HPDE6-E6E7 (cell line): ENCODE measurements around the gene TANC1.

Experiments
- DNase-seq: peaks from one replicate; pipeline ENCODE4 v3.0.0; 2011; ENCODE audit warnings: missing footprints; ENCODE audit errors: extremely low spot score

Gene TANC1

DNA sequence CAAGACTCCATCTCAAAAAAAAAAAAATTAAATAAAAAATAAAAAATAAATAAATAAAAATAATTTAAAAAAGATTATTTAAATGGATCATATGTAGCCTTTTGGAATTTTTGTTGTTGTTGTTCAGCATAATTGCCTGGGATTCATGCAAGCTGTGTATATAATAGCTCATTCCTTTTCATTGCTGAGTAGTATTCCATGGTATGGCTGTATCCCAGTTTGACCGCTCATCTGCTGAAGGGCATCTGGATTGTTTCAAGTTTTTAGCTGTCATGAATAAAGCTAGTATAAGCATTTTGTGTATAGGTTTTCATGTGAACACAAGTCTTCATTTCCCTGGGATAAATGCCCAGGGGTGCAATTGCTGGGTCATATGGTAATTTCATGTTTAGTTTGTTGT, 6.4 kb upstream of the TANC1 start:
- no peak for DNase-seq

- no peak for DNase-seq
Observed at GRCh38 chr2:158963071-158963470, 5.4 kb upstream of the TANC1 start.

GRCh38 chr2:158965107-158965506, 3.3 kb upstream of the TANC1 start:
- no peak for DNase-seq

DNA sequence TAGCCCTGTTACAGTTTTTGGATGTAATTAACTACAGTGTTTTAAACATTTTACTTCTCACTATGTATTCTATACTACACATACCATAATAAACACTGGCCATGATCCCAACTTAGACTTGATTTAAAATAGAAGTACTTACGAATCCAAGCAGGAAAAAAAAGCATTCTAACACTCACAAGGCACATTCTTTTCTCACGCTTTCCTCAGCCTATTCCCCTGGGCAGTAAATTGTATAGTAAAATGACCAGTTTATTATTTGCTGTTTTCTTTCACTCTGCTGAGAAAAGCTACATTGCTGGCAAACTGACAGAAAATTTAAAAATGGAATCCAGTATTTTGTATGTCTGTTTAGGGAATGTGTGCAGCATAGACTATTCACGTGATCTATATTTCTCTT, 2.8 kb upstream of the TANC1 start:
- DNase-seq = no peak

DNA sequence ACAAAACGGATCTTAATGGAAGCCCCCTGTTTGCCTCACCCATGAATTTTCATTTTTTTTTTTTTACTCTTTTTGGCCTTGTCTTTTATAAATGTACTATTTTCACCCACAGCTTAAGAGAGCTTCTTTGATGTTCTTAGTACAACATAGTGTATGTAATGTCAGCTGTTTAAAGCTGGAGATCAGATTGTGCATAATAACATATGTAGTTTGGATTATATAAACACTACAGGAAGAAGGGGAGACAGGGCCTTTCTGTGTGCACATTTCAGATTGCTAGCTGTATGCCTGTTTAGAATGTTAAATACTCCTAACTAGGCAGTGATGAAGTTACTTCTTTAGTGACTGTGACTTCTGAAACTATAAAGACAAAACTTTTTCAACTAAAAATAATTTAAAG, 2.1 kb upstream of the TANC1 start:
- DNase-seq = no peak

DNA sequence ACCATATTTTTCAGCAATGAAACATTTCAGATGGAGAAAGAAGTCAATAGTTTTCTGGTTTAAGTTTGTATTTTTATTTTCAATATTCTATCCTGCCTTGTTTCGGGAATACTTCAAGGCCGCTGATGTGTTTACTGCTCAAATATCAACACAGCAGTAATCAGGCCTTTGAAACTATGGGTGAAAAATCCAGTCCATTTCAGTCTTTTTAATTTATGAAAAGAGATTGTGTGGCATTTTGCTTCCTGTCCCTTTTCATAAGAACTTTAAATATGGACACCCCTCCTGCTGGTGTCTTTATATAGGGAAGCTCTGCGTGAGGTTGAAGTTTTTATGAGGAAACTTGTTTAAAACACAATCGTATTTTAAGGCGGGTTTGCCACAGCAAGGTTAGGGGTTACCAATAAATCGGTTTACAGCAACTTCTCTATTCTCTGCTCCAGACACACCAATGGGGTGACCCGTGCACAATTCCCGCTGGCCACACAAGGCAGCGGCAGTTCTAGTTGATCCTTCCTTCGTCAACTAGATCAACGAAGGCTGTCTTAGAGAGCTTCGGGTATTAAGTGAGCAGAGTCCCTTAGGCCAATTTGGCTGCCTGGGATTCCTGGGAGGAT, 1.2 kb upstream of the TANC1 start:
- no peak for DNase-seq

GRCh38 chr2:158967731-158968395, 577 bp upstream of the TANC1 start:
- no peak for DNase-seq

DNA sequence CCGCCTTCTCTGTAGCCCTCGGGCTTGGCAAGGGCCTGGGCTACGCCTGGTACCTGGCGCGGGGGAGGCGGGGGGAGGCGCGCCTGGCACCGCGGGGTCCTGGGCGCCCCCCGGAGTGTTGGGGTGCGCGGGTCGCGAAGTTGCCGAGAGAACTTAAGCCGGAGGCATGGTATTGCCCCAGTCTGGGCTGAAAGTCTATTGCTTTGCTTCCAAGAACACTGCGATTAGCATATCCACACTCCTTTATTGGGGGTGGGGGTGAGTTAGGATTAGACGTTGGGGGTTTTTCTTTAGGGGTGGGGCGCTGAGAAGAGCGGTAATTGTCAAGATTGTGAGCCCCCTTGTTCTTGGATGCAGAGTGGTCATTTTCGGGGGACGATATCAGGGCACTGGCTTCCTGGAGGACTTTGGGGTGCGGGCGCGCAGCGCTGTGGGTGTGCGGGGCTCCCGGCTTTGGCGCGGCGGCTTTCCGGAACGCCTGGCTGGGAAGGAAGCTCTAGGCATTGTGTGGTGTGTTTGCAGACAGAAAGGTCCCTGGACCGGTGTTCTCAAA, 798 bp downstream of the TANC1 start:
- DNase-seq = no peak

GRCh38 chr2:158969715-158970240, 1.3 kb downstream of the TANC1 start:
- DNase-seq = no peak

GRCh38 chr2:158970241-158970751, 1.9 kb downstream of the TANC1 start:
- no peak for DNase-seq

- peak; percentile 75 for DNase-seq
Observed at GRCh38 chr2:158973116-158973956, 4.9 kb downstream of the TANC1 start.

DNA sequence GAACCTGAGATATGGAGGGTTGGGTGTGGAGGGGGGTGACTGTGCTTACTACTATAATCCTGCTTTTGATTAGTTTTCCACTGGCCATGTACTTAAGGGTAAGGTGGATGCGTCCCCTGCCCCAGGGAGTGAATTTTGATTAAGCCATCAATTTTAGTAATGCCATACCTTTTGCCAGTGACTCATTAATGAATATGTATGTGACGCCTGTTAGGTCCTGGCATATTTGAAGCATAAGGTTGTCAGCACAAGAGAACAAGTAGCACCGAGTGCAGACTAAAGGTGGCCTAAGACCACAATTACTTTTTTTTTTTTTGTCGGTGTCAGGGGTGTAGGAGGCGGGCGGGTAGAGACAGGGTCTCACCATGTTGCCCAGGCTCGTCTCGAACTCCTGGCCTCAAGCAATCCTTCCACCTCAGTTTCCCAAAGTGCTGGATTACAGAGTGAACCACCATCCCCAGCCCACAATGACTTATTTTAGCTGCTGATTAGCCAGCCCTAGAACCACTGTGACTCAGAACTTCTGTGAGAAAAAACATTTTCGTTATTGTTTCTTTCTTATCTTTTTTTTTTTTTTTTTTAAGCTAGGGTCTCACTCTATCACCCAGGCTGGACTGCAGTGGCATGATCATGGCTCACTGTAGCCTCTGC, 7.0 kb downstream of the TANC1 start:
- no peak for DNase-seq

DNA sequence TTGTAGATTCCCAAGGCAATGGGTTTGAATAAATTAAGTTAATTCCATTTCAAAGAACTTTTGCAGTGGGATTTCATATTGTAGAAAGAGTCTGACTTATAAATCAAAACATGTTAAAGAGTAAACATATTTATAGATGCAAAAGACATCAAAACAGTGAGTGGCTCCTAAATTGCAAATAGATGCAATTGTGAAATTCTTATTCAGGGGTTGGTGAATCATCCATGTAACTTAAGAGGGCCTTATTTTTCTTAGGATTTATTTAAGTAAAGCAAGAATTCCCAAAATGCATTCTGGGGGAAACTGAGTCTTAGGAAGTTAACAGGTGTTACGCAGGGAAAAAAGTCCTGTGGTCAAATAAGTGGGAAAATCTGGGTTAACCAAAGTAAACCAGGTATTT, 11.3 kb downstream of the TANC1 start:
- no peak for DNase-seq

DNA sequence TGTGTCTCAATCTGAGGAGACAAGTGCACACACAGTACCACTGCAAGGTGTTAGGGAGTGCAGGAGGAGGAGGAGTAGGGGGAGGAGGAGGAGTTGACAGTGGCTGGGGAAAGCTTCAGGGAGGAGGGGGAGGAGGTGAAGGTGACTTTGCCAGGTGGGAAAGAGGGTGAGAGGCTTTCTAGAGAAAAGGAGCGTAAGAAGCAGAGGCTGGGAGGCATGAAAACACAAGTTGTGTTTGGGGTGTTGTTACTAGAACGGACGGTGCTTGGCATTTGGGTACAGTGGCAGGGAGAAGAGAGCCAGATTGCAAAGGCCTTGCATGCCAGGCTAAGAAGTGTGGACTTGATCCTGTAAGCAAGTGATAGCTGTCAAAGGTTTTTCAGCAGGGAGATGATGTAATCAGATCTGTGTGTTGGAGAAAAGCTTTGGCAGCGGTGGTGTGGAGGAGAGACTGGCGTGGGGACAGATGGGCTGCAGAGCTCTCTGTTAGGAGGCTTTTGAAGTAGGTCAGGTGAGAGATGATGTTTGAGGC, 16.2 kb downstream of the TANC1 start:
- no peak for DNase-seq

DNA sequence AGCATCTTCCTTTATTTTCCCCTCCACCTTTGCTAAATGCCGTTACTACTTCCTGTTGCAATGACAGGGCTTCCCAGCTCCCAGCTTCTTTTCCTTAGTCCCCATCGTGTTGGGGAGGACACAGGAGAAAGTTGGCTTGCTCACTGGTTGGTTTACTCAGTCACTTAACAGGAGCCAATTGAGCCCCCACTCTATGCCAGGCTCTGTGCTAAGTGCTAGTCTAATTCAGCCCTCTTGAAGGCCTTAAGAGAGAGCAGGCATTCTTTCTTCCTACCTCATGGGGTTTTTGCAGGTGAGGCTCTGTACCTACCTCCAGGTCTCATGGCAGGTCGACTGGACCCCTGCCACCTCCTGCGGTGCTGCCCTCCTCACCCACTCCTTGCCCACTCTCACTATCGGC, 20.1 kb downstream of the TANC1 start:
- no peak for DNase-seq

DNA sequence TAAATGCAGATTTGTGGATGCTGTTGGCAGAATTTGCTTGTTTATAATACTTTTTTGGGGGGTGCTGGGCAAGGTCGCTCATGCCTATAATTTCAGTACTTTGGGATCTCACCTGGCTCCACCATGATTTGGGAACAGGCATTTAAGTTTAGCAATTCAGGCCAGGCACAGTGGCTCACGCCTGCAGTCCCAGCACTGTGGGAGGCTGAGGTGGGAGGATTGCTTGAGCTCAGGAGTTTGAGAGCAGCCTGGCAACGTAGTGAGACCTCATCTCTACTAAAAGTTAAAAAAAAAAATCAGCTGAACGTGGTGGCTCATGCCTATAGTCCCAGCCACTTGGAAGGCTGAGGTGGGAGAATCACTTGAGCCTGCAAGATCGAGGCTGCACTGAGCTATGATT, 20.7 kb downstream of the TANC1 start:
- no peak for DNase-seq

DNA sequence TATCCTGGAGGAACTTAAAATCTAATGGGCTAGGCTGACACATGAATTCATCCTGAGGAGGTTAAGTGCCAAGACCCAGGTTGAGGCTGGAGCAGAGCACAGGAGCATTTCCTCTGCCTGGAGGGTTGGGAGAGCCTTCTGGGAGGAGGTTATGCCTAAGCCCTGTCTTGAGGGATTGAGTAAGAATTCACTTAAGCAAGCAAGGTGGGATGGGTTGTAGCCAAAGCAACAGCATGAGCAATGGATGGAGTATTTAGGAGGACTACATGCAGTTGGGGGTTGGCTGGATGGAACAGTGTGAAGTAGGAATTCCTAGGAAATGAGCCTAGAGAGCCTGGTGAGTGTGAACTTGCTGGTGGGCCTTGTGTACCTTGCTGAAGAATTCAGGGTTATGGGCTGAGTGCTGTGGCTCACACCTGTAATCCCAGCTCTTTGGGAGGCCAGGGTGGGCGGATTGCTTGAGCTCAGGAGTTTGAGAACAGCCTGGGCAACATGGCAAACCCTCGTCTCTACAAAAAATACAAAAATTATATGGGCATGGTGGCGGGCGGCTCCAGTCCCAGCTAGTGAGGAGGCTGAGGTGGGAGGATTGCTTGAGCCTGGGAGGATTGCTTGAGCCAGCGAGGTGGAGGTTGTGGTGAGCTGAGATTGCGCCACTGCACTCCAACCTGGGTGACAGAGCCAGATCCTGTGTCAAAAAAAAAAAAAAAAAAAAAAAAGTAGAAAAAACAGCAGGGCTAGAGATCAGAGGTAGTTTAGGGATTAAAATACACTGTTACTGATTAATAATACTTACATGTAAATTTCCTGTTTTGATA, 22.2 kb downstream of the TANC1 start:
- DNase-seq = peak; percentile 93

GRCh38 chr2:158993030-158993429, 24.6 kb downstream of the TANC1 start:
- no peak for DNase-seq

DNA sequence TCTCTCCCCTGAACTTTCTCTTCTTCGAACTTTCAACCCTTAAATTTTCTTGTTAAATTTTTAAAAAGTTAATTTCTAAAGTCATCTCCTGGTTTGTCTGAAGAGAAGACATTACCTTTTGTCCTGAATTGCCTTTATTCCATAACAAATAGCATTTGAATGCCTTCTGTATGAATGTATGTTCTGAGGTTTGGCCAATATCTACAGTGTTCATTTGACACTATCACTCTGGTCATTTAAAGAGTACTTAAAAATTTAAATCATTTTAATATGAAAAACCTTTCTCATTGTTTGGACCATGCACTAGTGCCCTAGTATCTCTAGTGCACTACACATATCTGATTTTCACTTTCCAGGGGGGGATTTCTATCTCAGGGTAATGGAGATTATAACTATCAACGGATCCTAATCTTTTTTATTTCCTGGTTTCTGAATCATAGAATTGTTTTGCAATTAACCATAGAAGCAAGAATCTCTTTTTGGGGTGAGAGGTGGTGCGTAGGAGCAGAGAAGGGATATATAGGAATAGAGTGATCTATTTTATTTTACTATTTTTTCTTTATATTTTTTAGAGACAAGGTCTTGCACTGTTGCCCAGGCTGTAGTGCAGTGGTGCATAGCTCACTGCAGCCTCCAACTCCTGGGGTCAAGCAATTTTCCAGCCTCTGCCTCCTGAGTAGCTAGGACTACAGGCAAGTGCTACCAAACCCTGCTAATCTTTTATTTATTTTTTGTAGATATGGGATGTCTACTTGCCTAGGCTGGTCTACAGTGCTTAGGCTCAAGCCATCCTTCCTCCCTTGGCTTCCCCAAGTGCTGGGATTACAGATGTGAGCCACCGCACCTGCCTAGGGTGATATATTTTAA, 25.5 kb downstream of the TANC1 start:
- DNase-seq = no peak
